HFF-Myc (cell line): Measurements from ENCODE around the gene NUDT19.
"Not testable (repeated sequence)": the region's sequence is repeated elsewhere in the genome, so short reads cannot be mapped to it uniquely, and the experiment has no call there.

Experiments used
- DNase-seq: peaks from one replicate; pipeline ENCODE4 v3.0.0-alpha.2; 2011; ENCODE audit warnings: low read depth; ENCODE audit errors: extremely low read depth
- H3K4me3 ChIP-seq: replicated peaks from 2 replicates; pipeline ENCODE4 v1.5.1; 2011; ENCODE audit warnings: low read depth, mild to moderate bottlenecking, control low read depth, low read length
- TF ChIP-seq, protein P1 (sequence below): IDR thresholded peaks from 2 replicates; pipeline ENCODE4 v1.5.1; 2012; ENCODE audit warnings: mild to moderate bottlenecking, low read depth, low read length, control low read depth; ENCODE audit errors: missing control alignments

The NUDT19 gene

DNA sequence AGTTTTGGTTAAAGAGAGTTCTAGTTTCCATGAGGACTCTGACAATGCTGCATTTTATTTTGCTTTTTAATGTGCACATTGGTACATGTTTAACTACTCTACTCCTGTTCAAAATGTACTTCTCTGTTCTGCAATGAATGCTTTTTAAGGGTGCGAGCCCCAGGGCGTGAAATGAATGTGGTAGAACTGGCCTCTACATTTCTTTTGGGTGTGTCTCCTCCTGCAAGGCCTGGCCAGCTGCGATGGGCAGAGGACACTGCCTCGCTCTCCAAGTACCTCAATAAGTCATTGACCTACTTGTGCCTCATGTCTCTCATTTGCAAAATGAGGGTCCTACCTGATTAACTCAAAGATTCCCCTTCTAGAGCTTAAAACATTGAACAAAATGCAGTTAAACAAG lies 9.3 kb upstream of the NUDT19 start:
- TF ChIP-seq, protein P1, sequence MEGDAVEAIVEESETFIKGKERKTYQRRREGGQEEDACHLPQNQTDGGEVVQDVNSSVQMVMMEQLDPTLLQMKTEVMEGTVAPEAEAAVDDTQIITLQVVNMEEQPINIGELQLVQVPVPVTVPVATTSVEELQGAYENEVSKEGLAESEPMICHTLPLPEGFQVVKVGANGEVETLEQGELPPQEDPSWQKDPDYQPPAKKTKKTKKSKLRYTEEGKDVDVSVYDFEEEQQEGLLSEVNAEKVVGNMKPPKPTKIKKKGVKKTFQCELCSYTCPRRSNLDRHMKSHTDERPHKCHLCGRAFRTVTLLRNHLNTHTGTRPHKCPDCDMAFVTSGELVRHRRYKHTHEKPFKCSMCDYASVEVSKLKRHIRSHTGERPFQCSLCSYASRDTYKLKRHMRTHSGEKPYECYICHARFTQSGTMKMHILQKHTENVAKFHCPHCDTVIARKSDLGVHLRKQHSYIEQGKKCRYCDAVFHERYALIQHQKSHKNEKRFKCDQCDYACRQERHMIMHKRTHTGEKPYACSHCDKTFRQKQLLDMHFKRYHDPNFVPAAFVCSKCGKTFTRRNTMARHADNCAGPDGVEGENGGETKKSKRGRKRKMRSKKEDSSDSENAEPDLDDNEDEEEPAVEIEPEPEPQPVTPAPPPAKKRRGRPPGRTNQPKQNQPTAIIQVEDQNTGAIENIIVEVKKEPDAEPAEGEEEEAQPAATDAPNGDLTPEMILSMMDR, result no peak
- H3K4me3 ChIP-seq, result no peak overlapping the region
- no peak for DNase-seq

DNA sequence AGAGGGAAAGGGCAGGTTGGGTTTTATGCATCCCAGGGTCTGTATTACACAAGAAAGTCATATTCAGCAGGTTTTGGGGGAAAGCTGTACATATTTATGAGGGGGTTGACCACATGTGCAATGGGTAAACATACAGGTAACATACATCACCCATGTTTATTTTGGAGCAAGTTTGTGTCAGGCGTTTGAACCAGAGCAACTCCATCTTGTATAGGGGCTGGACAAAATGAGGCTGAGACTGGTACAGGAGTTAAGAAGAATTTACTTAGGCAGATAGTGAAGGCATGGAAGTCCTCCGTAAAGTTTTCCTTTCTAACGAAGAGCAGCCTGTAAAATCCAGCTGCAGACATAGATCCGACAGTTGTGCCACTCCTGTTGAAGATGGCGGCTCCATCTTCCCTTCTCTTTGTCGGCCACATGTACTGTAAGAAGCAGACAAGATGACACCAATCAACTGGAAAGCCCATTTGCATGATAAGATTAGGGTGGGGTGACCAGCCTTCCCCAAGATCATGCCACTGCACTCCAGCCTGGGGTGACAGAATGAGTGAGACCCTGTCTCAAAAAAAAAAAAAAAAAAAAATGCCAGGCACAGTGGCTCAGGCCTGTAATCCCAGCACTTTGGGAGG lies 4.7 kb upstream of the NUDT19 start:
- TF ChIP-seq, protein P1, result no peak
- H3K4me3 ChIP-seq, result no peak overlapping the region
- DNase-seq, result no peak

DNA sequence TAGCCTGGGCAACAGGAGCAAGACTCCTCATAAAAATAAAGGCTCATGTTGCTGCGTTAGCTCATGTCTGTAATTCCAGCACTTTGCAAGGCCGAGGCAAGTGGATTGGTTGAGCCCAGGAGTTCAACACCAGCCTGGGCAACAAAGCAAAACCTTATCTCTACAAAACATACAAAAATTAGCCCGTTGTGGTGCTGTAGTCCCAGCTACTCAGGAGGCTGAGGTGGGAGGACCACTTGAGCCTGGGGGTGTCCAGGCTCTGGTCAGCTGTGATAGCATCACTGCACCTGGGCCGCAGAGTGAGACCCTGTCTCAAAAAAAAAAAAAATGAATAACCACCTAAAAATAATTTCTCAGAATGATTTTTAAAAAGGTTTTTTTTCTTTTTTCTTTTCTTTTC lies 3.9 kb upstream of the NUDT19 start:
- TF ChIP-seq, protein P1, result no peak
- no peak for DNase-seq
- no peak overlapping the region for H3K4me3 ChIP-seq

DNA sequence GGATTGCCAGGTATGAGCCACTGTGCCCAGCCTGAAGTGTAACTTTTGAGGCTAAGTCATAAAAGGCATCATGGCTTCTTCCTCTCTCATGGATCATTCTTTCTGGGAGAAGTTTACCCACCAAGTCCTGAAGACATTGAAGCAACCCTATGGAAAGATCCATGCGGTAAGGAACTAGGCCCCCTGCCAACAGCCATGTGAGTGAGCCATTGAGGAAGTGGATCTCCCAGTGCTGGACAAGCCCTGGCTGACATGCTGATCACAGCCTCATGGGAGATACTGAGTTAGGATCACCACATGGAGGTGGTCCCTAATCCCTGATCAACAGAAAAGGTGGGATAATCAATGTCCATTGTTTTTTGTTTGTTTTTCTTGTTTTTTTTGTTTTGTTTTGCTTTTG lies 3.3 kb upstream of the NUDT19 start:
- no peak overlapping the region for H3K4me3 ChIP-seq
- DNase-seq, result no peak
- TF ChIP-seq, protein P1, result no peak

DNA sequence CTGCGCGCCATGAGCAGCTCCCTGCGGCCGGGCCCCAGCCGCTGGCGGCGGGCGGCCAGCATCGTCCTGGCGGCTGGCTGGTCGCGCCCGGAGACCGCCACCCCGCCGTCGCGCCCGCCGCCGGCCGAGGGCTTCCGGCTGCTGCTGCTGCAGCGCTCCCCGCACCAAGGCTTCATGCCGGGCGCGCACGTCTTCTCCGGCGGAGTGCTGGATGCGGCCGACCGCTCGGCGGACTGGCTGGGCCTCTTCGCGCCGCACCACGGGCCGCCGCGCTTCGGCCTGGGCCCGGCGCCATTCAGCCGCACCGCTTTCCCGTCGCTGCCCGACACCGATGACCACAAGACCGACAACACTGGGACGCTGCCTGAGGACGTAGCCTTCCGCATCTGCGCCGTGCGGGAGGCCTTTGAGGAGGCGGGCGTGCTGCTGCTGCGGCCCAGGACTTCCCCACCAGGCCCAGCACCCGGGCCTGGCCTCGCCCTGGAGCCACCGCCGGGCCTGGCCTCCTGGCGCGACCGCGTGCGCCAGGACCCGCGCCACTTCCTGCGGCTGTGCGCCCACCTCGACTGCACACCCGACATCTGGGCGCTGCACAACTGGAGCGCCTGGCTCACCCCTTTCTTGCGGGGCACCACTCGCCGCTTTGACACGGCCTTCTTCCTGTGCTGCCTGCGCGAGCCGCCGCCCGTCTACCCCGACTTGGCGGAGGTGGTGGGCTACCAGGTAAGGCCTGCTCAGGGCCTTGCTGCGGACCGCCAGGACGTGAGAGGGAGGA lies 518 bp downstream of the NUDT19 start:
- no peak for DNase-seq
- TF ChIP-seq, protein P1, result no peak
- peak overlapping the region; percentile 59 for H3K4me3 ChIP-seq

DNA sequence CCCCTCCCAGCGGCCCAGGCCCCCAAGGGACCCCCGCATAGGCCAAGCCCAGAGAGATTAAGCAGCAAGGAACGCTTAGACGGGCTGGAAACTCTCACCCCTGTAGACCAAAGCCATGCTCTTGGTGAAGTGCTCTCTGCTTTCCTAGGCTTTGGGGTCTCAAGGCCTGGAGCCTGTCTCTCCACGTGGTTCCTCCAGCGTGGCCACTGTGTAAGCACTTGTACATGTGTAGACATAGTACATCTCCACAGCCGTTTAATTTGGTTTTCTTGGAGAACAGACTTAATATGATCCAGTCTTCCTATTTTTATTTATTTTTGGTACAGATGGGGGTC lies 1.1 kb downstream of the NUDT19 start:
- peak overlapping the region; percentile 59 for H3K4me3 ChIP-seq
- TF ChIP-seq, protein P1, result no peak
- no peak for DNase-seq

DNA sequence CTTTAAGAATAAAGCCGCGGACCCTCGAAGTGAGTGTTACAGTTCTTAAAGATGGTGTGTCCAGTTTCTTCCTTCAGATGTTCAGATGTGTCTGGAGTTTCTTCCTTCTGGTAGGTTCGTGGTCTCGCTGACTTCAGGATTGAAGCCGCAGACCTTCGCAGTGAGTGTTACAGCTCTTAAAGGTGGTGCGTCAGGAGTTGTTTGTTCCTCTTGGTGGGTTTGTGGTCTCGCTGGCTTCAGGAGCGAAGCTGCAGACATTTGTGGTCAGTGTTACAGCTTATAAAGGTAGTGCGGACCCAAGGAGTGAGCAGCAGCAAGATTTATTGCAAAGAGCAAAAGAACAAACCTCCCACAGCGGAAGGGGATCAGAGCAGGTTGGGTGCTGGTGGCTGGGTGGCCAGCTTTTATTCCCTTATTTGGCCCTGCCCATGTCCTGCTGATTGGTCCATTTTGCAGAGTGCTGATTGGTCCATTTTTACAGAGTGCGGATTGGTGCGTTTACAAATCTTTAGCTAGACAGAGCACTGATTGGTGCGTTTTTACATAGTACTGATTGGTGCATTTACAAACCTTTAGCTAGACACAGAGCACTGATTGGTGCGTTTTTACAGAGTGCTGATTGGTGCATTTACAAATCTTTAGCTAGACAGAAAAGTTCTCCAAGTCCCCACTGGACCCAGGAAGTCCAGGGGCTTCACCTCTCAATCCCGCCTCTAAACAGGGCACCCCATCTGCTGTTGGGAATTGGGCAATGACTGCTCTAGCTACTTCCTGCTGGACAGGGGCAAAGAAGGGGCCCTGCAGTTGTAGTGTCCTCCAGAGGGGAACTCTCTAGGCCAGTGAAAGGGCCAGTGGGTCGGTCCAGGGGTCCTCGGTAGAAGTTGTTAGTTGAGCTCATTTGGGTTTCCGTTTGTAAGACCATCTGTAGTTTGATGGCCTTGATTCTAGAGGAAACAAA lies 1.8 kb downstream of the NUDT19 start:
- not testable (repeated sequence) for DNase-seq
- H3K4me3 ChIP-seq, result peak overlapping the region; percentile 59

DNA sequence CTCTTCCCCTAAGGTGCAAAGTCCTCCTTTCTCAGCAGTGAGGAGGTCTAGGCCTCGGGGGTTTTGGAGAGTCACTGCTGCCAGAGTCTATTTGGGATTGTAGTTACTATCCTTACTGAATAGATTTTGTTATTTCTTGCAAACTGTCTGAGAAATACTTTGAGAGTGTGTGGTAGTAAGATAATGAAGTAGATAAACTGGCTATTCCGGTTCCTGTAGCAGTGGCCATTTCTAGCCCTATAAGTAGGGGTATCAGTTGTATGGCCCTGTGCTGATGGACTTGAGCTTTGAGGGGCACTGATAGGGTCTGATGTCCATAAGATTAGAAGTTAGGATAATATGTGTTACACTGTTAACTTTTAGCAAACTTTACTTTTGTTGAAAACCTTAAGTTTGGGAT lies 2.7 kb downstream of the NUDT19 start:
- not testable (repeated sequence) for DNase-seq
- H3K4me3 ChIP-seq, result peak overlapping the region; percentile 11; the same call in 1 of the 2 replicates

DNA sequence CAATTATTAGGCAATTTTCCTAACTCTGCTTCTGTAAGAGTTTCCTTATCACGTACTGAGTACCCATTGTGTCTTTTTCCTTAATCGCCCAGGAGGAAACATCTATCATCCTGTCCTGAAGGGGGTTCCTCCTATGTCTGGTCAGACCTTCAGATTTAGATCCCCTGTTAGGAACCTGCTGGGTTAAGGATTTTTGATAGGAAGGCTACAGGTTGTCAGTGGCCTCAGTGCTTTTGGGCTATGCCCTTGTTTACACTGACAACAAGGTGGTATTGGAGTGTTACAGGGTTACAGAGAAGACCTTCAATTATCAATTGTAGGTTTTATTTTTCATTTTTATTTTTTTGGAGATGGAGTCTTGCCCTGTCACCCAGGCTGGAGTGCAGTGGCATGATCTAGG lies 3.2 kb downstream of the NUDT19 start:
- H3K4me3 ChIP-seq, result 0 out of 2 replicates have a peak overlapping the region, but pooled peaks have one; percentile 11
- not testable (repeated sequence) for DNase-seq

DNA sequence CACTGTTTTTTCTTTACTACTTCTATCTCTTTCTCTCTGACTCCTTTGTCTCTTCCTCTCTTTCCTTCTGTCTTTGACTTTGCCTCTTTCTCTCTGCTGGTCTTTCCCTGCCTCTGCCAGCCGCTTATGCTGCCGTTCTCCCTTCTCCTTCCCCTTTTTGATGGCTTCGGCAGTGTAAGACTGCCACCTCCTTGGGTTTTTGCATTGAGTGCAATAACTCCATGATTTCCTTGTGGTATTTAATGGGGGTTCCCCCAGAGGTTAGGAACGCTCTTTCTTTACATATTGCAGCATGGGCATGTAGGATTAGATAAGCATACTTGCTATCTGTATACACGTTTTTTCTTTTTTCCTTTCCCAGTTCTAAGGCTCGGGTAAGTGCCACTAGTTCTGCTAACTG lies 3.9 kb downstream of the NUDT19 start:
- H3K4me3 ChIP-seq, DNase-seq: not testable (repeated sequence)
